PC-3 (cell line): ENCODE data around the gene SMYD3. TPM values are rescaled to one million over a fixed set of nuclear protein-coding genes. Genes with fewer than 3 reads are reported as not detected.
"Not testable (repeated sequence)": the region's sequence is repeated elsewhere in the genome, so short reads cannot be mapped to it uniquely, and the experiment has no call there.

Experiments used
- ATAC-seq: fragments of 200-7000 bp; cut with Tn5 transposase; 2 replicates; pipeline ENCODE4 v1.9.1; 2020; ENCODE audit warnings: mild to moderate bottlenecking, moderate library complexity
- BruUV-seq: library from RNA; stranded (reverse); fragments of 400-500 nt; replicated peaks from 2 replicates; lab custom pipeline; 2021; lab: Mats Ljungman, UMichigan
- CTCF ChIA-PET: fragments of 300-600 bp; sonication (Branson Sonifier 250); formaldehyde crosslinking; loops from one replicate; lab custom pipeline; 2022; ENCODE audit warnings: antibody characterized with exemption; lab: Charles Lee
- POLR2A ChIA-PET: fragments of 300-600 bp; sonication (Branson Sonifier 250); formaldehyde crosslinking; loops from one replicate; lab custom pipeline; 2022; ENCODE audit warnings: antibody characterized with exemption; ENCODE audit not compliant: unreplicated experiment; lab: Charles Lee
- DNase-seq: peaks from one replicate; pipeline ENCODE4 v3.0.0-alpha.2; 2015
- H2AFZ ChIP-seq: fragments of 300-600 bp; sonication (generic); 2 replicates; pipeline ENCODE4 v1.6.0; 2016; ENCODE audit warnings: antibody characterized with exemption, low read length
- H3F3A ChIP-seq: fragments of 300-600 bp; sonication (generic); one replicate; pipeline ENCODE4 v1.6.0; 2017; ENCODE audit warnings: antibody characterized with exemption, low read length, control low read depth, mild to moderate bottlenecking; ENCODE audit not compliant: unreplicated experiment
- H3K27ac ChIP-seq: fragments of 300-600 bp; sonication (generic); 2 replicates; pipeline ENCODE4 v1.5.1; 2016; ENCODE audit warnings: mild to moderate bottlenecking, low read length
- H3K27me3 ChIP-seq: fragments of 300-600 bp; sonication (generic); 2 replicates; pipeline ENCODE4 v1.6.1; 2016; ENCODE audit warnings: low read length, mixed read lengths
- H3K36me3 ChIP-seq: fragments of 300-600 bp; sonication (generic); 2 replicates; pipeline ENCODE4 v1.6.1; 2016; ENCODE audit warnings: low read depth, mixed run types, low read length, mixed read lengths
- H3K4me1 ChIP-seq: fragments of 300-600 bp; sonication (generic); 2 replicates; pipeline ENCODE4 v1.5.1; 2016; ENCODE audit warnings: low read length; ENCODE audit not compliant: insufficient read depth
- H3K4me2 ChIP-seq: fragments of 300-600 bp; sonication (generic); 2 replicates; pipeline ENCODE4 v1.6.0; 2016; ENCODE audit warnings: low read length
- H3K4me3 ChIP-seq: fragments of 300-600 bp; sonication (generic); 2 replicates; pipeline ENCODE4 v1.5.1; 2016; ENCODE audit warnings: mild to moderate bottlenecking, low read length, mixed read lengths
- H3K79me2 ChIP-seq: fragments of 300-600 bp; sonication (generic); 2 replicates; pipeline ENCODE4 v1.6.1; 2017; ENCODE audit warnings: low read length, mixed read lengths
- H3K9ac ChIP-seq: fragments of 300-600 bp; sonication (generic); 2 replicates; pipeline ENCODE4 v1.6.0; 2016; ENCODE audit warnings: mild to moderate bottlenecking, low read length
- H3K9me2 ChIP-seq: fragments of 300-600 bp; sonication (generic); replicated peaks from 2 replicates; pipeline ENCODE4 v1.6.1; 2016; ENCODE audit warnings: mixed run types, low read length, mixed read lengths
- H3K9me3 ChIP-seq: fragments of 300-600 bp; sonication (generic); 2 replicates; pipeline ENCODE4 v1.6.1; 2016; ENCODE audit warnings: low read length, mixed read lengths
- H4K20me1 ChIP-seq: fragments of 300-600 bp; sonication (generic); 2 replicates; pipeline ENCODE4 v1.6.1; 2016; ENCODE audit warnings: low read length, mixed read lengths
- CTCF ChIP-seq: fragments of 300-600 bp; sonication (generic); conservative IDR thresholded peaks from 2 replicates; pipeline ENCODE4 v1.5.1; 2017; ENCODE audit warnings: antibody characterized with exemption, low read depth, mild to moderate bottlenecking, low read length
- EZH2 ChIP-seq: fragments of 300-600 bp; sonication (generic); IDR thresholded peaks from one replicate; pipeline ENCODE4 v1.6.1; 2017; ENCODE audit warnings: antibody characterized with exemption, mild to moderate bottlenecking, low read length; ENCODE audit not compliant: unreplicated experiment
- EZH2phosphoT487 ChIP-seq: fragments of 300-600 bp; sonication (generic); IDR thresholded peaks from 2 replicates; pipeline ENCODE4 v1.6.1; 2018; ENCODE audit warnings: mild to moderate bottlenecking, antibody characterized with exemption, low read length, borderline replicate concordance
- intact Hi-C: fragments of 100-400 bp; cut with micrococcal nuclease; formaldehyde crosslinking; loops from 2 replicates; pipeline ENCODE4 v1.9.0; 2023
- total RNA-seq: library from RNA; depleted of rRNA; stranded (reverse); fragments of >200 nt; gene quantifications from 2 replicates; pipeline ENCODE4 v1.2.3, GENCODE V29; 2014

SMYD3 gene
- total RNA-seq, 1 experiment from 2014 or later: 33.0 TPM

GRCh38 chr1:245942856-245943255, 564.2 kb downstream of the SMYD3 start:
- TF ChIP-seq CTCF (no peak), EZH2 (no peak), EZH2phosphoT487 (no peak)
- intact Hi-C loops: no loop called here
- no peak overlapping the region for H3K4me2 ChIP-seq
- no peaks in the 10 kb centered on the region for H3K27me3 ChIP-seq
- no peak for ATAC-seq
- H2AFZ ChIP-seq: no peak overlapping the region
- no peaks in the 10 kb centered on the region for H3K9me3 ChIP-seq
- no peaks in the 10 kb centered on the region for H3F3A ChIP-seq
- no peaks in the 10 kb centered on the region for H4K20me1 ChIP-seq
- DNase-seq: no peak
- no TSS peak for BruUV-seq
- H3K9ac ChIP-seq: no peak overlapping the region
- CTCF ChIA-PET: interaction anchor here (0.6 kb wide), 1 partner anchor 54 kb away, joined by 4 read pairs; no protein-coding TSS in a partner anchor
- no peak overlapping the region for H3K27ac ChIP-seq
- no peaks in the 10 kb centered on the region for H3K9me2 ChIP-seq
- no peaks in the 10 kb centered on the region for H3K4me1 ChIP-seq
- H3K79me2 ChIP-seq: no peaks in the 10 kb centered on the region
- H3K36me3 ChIP-seq: no peaks in the 10 kb centered on the region
- H3K4me3 ChIP-seq: no peak overlapping the region
- POLR2A ChIA-PET: no interaction called here

- H3K9me2 ChIP-seq, H3K79me2 ChIP-seq, POLR2A ChIA-PET, H3K4me1 ChIP-seq, H3K4me2 ChIP-seq, H3F3A ChIP-seq, H3K4me3 ChIP-seq, H3K9me3 ChIP-seq, intact Hi-C loops, ATAC-seq, BruUV-seq, H3K27me3 ChIP-seq, H4K20me1 ChIP-seq, H2AFZ ChIP-seq, CTCF ChIA-PET, H3K27ac ChIP-seq, H3K36me3 ChIP-seq, DNase-seq, H3K9ac ChIP-seq: not testable (repeated sequence)
Measured at GRCh38 chr1:245941771-245942170, 565.3 kb downstream of the SMYD3 start.

GRCh38 chr1:245939756-245940345, 567.2 kb downstream of the SMYD3 start:
- no peaks in the 10 kb centered on the region for H3K79me2 ChIP-seq
- BruUV-seq: no TSS peak

More at GRCh38 chr1:245939756-245940345, 567.2 kb downstream of the SMYD3 start:
- H3K4me2 ChIP-seq: no peak overlapping the region
- H4K20me1 ChIP-seq: no peaks in the 10 kb centered on the region
- H3K36me3 ChIP-seq: no peaks in the 10 kb centered on the region
- intact Hi-C loops: no loop called here
- CTCF ChIA-PET: no interaction called here
- no peak overlapping the region for H3K9ac ChIP-seq
- H3K27me3 ChIP-seq: no peaks in the 10 kb centered on the region
- H3F3A ChIP-seq: no peaks in the 10 kb centered on the region
- POLR2A ChIA-PET: no interaction called here
- no peak overlapping the region for H2AFZ ChIP-seq
- no peaks in the 10 kb centered on the region for H3K9me2 ChIP-seq
- ATAC-seq: no peak
- TF ChIP-seq CTCF (no peak), EZH2 (no peak), EZH2phosphoT487 (no peak)
- no peaks in the 10 kb centered on the region for H3K9me3 ChIP-seq
- no peak overlapping the region for H3K27ac ChIP-seq
- H3K4me3 ChIP-seq: no peak overlapping the region
- no peaks in the 10 kb centered on the region for H3K4me1 ChIP-seq
- DNase-seq: no peak
